ENCODE data around the gene TIA1.

DNA sequence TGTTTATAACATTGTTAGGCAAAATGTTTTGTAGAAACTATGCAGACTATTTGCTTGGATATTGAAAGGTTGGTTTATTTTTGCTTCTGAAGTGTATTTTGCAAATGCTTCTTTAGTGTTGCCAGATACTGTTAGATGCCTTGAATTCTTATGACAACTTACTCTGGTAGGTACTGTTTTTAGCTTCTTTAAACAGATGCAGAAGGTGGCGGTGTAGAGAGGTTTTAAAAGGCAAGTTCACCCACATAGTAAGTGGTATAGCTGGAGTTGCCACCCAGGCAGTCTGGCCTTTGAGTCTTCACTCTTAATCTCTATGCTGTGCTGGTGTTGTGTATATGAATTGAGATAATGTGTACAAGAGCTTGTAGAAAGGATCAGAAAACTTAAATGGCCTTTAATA is 13.1 kb upstream of the TIA1 start:
- no peak for TF ChIP-seq POLR2AphosphoS5 (IDR thresholded peaks at IDR 0.05; ENCODE audit: low read depth, low read length)
- no peak for TF ChIP-seq TAF1 (IDR thresholded peaks at IDR 0.05; ENCODE audit: borderline replicate concordance, low read depth, low read length)

Measured in GM12892 (cell line).